Measurements from ENCODE around the gene BNC2.

BNC2 gene

DNA sequence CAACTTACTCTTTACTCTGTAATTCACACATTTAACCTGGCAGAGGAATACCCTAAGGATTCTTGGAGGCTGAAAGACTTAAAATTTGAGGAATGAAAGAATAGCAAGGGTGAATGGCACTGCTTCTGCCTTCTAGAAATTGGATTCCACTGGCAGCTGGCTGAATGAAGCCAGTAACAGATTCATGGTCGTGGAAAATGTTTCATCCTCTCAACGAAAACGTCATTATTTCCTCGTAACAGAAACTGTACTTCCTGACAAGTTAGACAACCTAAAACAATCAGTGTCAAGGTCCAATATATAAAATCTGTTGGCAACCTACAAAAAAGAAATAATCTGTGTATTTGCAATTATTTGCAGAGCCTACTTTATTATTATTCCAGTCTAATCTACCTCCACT lies 39.7 kb downstream of the BNC2 start:
- ChIA-PET POLR2A (no interaction called here), CTCF (no interaction called here)
- TF ChIP-seq, protein P1, sequence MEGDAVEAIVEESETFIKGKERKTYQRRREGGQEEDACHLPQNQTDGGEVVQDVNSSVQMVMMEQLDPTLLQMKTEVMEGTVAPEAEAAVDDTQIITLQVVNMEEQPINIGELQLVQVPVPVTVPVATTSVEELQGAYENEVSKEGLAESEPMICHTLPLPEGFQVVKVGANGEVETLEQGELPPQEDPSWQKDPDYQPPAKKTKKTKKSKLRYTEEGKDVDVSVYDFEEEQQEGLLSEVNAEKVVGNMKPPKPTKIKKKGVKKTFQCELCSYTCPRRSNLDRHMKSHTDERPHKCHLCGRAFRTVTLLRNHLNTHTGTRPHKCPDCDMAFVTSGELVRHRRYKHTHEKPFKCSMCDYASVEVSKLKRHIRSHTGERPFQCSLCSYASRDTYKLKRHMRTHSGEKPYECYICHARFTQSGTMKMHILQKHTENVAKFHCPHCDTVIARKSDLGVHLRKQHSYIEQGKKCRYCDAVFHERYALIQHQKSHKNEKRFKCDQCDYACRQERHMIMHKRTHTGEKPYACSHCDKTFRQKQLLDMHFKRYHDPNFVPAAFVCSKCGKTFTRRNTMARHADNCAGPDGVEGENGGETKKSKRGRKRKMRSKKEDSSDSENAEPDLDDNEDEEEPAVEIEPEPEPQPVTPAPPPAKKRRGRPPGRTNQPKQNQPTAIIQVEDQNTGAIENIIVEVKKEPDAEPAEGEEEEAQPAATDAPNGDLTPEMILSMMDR (IDR thresholded peaks at IDR 0.05; ENCODE audit: control extremely low read depth, extremely low read depth, low read depth, missing control alignments): no peak
- no peak for DNase-seq (ENCODE audit: extremely low spot score)

GRCh38 chr9:16828340-16829281 lies 41.9 kb downstream of the BNC2 start:
- CTCF ChIA-PET: no interaction called here
- TF ChIP-seq, protein P1 (IDR thresholded peaks at IDR 0.05; ENCODE audit: control extremely low read depth, extremely low read depth, low read depth, missing control alignments): no peak
- no peak for DNase-seq (ENCODE audit: extremely low spot score)
- POLR2A ChIA-PET: no interaction called here

DNA sequence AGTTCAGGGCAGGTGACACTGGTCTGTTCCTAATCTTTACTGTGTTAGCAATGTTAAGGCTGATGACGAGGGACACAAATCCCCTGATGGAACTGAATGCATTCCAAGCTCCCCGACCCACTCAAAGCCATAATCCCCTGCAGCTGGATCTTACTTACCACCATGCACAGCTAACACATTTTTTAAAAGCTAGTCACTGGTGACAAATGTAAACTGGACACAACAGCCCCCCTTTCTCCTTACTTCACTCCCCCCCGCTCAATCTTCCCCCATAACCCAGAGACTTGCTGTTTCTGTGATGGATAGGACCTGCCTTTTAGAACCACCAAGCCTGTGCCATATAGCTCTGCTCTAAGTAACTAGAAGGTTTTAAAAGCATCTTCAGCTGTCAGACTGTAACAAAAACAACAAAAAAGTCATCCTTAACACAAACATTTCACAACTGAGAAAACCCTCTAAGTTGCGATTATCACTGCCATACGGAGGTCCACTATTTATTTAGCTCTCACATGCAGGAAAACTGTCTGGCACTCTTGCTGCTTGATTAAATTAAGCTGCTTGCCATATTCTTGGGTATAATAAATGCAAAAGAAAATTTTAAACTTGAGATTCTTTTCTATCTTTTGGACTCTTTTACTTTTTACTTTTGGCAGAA lies 44.4 kb downstream of the BNC2 start:
- ChIA-PET POLR2A (no interaction called here), CTCF (interaction anchor here (1.1 kb wide), 1 partner anchor 16 kb away, joined by 3 read pairs; no protein-coding TSS in a partner anchor)
- TF ChIP-seq, protein P1 (IDR thresholded peaks at IDR 0.05; ENCODE audit: control extremely low read depth, extremely low read depth, low read depth, missing control alignments): no peak
- DNase-seq (ENCODE audit: extremely low spot score): no peak

GRCh38 chr9:16825331-16825725 lies 45.1 kb downstream of the BNC2 start:
- ChIA-PET CTCF (no interaction called here), POLR2A (no interaction called here)
- TF ChIP-seq, protein P1 (IDR thresholded peaks at IDR 0.05; ENCODE audit: control extremely low read depth, extremely low read depth, low read depth, missing control alignments): no peak
- DNase-seq (ENCODE audit: extremely low spot score): no peak

DNA sequence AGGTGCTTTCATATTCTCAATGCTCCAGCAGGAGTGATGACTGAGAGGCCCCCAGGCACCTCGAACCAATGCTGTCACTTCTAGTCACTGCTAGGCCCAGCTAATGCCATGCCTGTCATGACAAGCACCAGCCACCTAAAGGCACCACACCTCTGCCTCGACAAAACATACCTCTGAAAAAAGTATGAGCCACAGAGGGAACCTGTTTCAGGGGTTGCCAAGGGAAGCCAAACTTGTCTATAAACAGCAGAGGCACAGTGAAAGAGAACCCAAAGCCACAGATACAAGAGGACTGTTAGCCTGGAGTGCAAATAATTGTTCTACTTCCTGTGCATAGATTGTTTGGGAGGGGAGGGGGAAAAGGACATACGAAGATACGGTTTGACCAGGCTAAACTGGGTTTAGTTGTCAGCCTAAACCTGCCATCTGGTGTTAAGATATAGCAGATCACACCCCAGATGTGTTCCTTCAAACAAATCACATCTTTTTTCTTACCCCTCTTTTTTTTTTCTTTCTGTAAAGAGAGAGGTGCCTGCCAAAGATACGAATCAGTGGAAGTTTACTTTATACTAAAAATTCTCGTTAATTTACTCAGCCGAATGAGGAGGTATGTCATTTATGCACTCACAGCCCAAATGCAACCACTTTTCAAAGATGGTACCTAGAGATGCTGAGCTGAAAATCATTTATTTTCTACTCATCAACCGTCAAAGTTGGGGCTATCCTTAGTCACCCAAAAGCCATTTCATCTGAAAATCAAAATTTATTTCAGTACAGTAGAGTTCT lies 45.7 kb downstream of the BNC2 start:
- POLR2A ChIA-PET: no interaction called here
- DNase-seq (ENCODE audit: extremely low spot score): no peak
- CTCF ChIA-PET: no interaction called here
- TF ChIP-seq, protein P1 (IDR thresholded peaks at IDR 0.05; ENCODE audit: control extremely low read depth, extremely low read depth, low read depth, missing control alignments): no peak

DNA sequence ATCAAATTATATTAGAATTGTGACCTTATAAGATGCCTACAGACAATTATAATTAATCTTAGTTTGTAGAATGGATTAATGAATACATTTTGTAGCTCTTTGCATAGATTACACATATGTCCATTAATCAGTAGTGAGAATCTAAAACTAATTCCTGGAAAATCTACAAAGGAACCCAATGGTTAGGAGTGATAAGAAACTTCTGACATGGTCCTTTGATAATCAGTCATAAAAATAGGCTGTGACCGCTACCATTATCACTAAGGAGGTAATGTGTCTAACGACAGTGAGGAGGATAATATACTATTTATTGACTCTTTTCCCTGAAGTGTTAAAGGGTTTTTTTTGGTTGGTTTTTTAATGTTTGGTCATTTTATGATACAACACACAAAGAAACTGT lies 46.6 kb downstream of the BNC2 start:
- no peak for DNase-seq (ENCODE audit: extremely low spot score)
- ChIA-PET CTCF (no interaction called here), POLR2A (no interaction called here)
- TF ChIP-seq, protein P1 (IDR thresholded peaks at IDR 0.05; ENCODE audit: control extremely low read depth, extremely low read depth, low read depth, missing control alignments): no peak

Measured in GM10248 (cell line).